Stomach (tissue), 4 donors: ENCODE data around the gene NT5C2.

Experiments
- CTCF ChIP-seq, 7 experiments: fragments of 450-650 bp in 4 of 7; fragments of 200-600 bp in 3 of 7; sonication (generic) in 3 of 7; IDR thresholded peaks; one replicate each; pipeline ENCODE4 v1.5.1; 2016 to 2019; ENCODE audit warnings: antibody characterized with exemption in 7 of 7, control low read depth in 2 of 7, mild to moderate bottlenecking in 1 of 7
- EP300 ChIP-seq: sonication (generic); formaldehyde crosslinking; IDR thresholded peaks from one replicate; pipeline ENCODE4 v1.6.1; 2017; ENCODE audit warnings: antibody characterized with exemption
- POLR2A ChIP-seq, 4 donors: fragments of 450-650 bp; IDR thresholded peaks; one replicate each; pipeline ENCODE4 v1.6.1; 2016; ENCODE audit warnings: antibody characterized with exemption in 4 of 4, control low read depth in 2 of 4, mild to moderate bottlenecking in 1 of 4, moderate library complexity in 1 of 4
- POLR2AphosphoS5 ChIP-seq, 3 donors: sonication (generic); formaldehyde crosslinking; IDR thresholded peaks; one replicate each; pipeline ENCODE4 v1.6.1; 2016; ENCODE audit warnings: antibody characterized with exemption in 3 of 3

- TF ChIP-seq CTCF (IDR thresholded peaks at IDR 0.05) (no peak), POLR2A (IDR thresholded peaks at IDR 0.05) (no peak), EP300 (no peak), POLR2AphosphoS5 (IDR thresholded peaks at IDR 0.05) (no peak)
Measured at GRCh38 chr10:103124420-103125096, 68.5 kb downstream of the NT5C2 start.
